ENCODE results near the gene LINC00632.

The LINC00632 gene

GRCh38 chrX:140775211-140775610, 65.7 kb downstream of the LINC00632 start:
- Histone ChIP-seq H3K27me3 (peaks cover 59 to 89% (median 84%) of the 10 kb centered on the region in 11 experiments), H3K4me1 (no peaks in the 10 kb centered on the region), H3K36me3 (no peaks in the 10 kb centered on the region), H3K9ac (no peak overlapping the region), H3K4me3 (no peak overlapping the region), H3K9me3 (replicated peaks in 1 of 11) (peaks cover 0 to 6% (median 0%) of the 10 kb centered on the region in 11 experiments; a peak in 4 of 22 replicates), H3K27ac (no peak overlapping the region), H3K4me2 (no peak overlapping the region), H4K20me1 (no peaks in the 10 kb centered on the region)
- no peak for TF ChIP-seq Cebpa-rat (IDR thresholded peaks at IDR 0.05)

GRCh38 chrX:140776320-140776719, 66.8 kb downstream of the LINC00632 start:
- H3K27ac ChIP-seq: no peak overlapping the region
- H3K9ac ChIP-seq: no peak overlapping the region
- H3K27me3 ChIP-seq: peaks cover 68 to 92% (median 88%) of the 10 kb centered on the region in 11 experiments
- no peak for TF ChIP-seq Cebpa-rat (IDR thresholded peaks at IDR 0.05)
- H3K4me1 ChIP-seq: no peaks in the 10 kb centered on the region
- no peak overlapping the region for H3K4me3 ChIP-seq
- peaks cover 0 to 6% (median 0%) of the 10 kb centered on the region in 11 experiments; a peak in 4 of 22 replicates for H3K9me3 ChIP-seq (replicated peaks in 1 of 11)
- no peaks in the 10 kb centered on the region for H3K36me3 ChIP-seq
- H4K20me1 ChIP-seq: no peaks in the 10 kb centered on the region
- H3K4me2 ChIP-seq: no peak overlapping the region

GRCh38 chrX:140794642-140795041, 85.1 kb downstream of the LINC00632 start:
- Histone ChIP-seq H3K36me3 (no peaks in the 10 kb centered on the region), H3K4me2 (no peak overlapping the region), H3K27ac (no peak overlapping the region), H4K20me1 (no peaks in the 10 kb centered on the region; a peak in 1 of 22 replicates), H3K27me3 (peaks cover 45 to 94% (median 86%) of the 10 kb centered on the region in 11 experiments), H3K9ac (no peak overlapping the region), H3K9me3 (replicated peaks in 1 of 11) (peaks cover 0 to 9% (median 4%) of the 10 kb centered on the region in 11 experiments; a peak in 7 of 22 replicates), H3K4me3 (no peak overlapping the region), H3K4me1 (no peaks in the 10 kb centered on the region)
- TF ChIP-seq Cebpa-rat (IDR thresholded peaks at IDR 0.05): no peak

GRCh38 chrX:140799216-140799615, 89.7 kb downstream of the LINC00632 start:
- TF ChIP-seq Cebpa-rat (IDR thresholded peaks at IDR 0.05): no peak
- Histone ChIP-seq H3K4me2 (no peak overlapping the region), H3K27me3 (peaks cover 36 to 80% (median 73%) of the 10 kb centered on the region in 11 experiments), H3K9me3 (replicated peaks in 1 of 11) (peaks cover 0 to 9% (median 4%) of the 10 kb centered on the region in 11 experiments; a peak in 8 of 22 replicates), H3K27ac (no peak overlapping the region), H3K4me3 (no peak overlapping the region), H3K4me1 (no peaks in the 10 kb centered on the region), H3K9ac (no peak overlapping the region), H3K36me3 (no peaks in the 10 kb centered on the region), H4K20me1 (no peaks in the 10 kb centered on the region; a peak in 1 of 22 replicates)

- TF ChIP-seq Cebpa-rat (IDR thresholded peaks at IDR 0.05): no peak
- H3K36me3 ChIP-seq: no peaks in the 10 kb centered on the region
- H3K4me1 ChIP-seq: no peaks in the 10 kb centered on the region
- H3K27me3 ChIP-seq: peaks cover 36 to 79% (median 70%) of the 10 kb centered on the region in 11 experiments
- H3K9ac ChIP-seq: no peak overlapping the region
- peaks cover 11 to 36% (median 24%) of the 10 kb centered on the region in 11 experiments; a peak in 21 of 22 replicates for H3K9me3 ChIP-seq (replicated peaks in 1 of 11)
- H3K27ac ChIP-seq: no peak overlapping the region
- H3K4me3 ChIP-seq: no peak overlapping the region
- H4K20me1 ChIP-seq: no peaks in the 10 kb centered on the region; a peak in 1 of 22 replicates
- no peak overlapping the region for H3K4me2 ChIP-seq
Observed at GRCh38 chrX:140804292-140804691, 94.7 kb downstream of the LINC00632 start.

- TF ChIP-seq Cebpa-rat (IDR thresholded peaks at IDR 0.05): no peak
- Histone ChIP-seq H3K4me2 (peak overlapping the region in 7 of 11 experiments; percentile 30 to 52 (median 42); a peak in 15 of 22 replicates), H3K27me3 (peaks cover 66 to 95% (median 86%) of the 10 kb centered on the region in 11 experiments), H3K9ac (no peak overlapping the region), H3K36me3 (no peaks in the 10 kb centered on the region), H3K9me3 (replicated peaks in 1 of 11) (peaks cover 23 to 40% (median 30%) of the 10 kb centered on the region in 11 experiments), H4K20me1 (peaks cover 0 to 6% (median 0%) of the 10 kb centered on the region in 11 experiments; a peak in 3 of 22 replicates), H3K4me1 (peaks cover 0 to 15% (median 8%) of the 10 kb centered on the region in 10 experiments; a peak in 13 of 20 replicates), H3K4me3 (no peak overlapping the region), H3K27ac (no peak overlapping the region)
Observed at GRCh38 chrX:140815868-140816267, 106.3 kb downstream of the LINC00632 start.

GRCh38 chrX:140817943-140818342, 108.4 kb downstream of the LINC00632 start:
- Histone ChIP-seq H3K4me2 (no peak overlapping the region), H3K4me1 (peaks cover 0 to 20% (median 8%) of the 10 kb centered on the region in 10 experiments; a peak in 13 of 20 replicates), H3K9me3 (replicated peaks in 1 of 11) (peaks cover 3 to 20% (median 12%) of the 10 kb centered on the region in 11 experiments; a peak in 19 of 22 replicates), H3K4me3 (no peak overlapping the region), H3K27me3 (peaks cover 80 to 96% (median 92%) of the 10 kb centered on the region in 11 experiments), H3K9ac (no peak overlapping the region), H3K27ac (no peak overlapping the region), H4K20me1 (peaks cover 0 to 6% (median 0%) of the 10 kb centered on the region in 11 experiments; a peak in 3 of 22 replicates), H3K36me3 (no peaks in the 10 kb centered on the region)
- TF ChIP-seq Cebpa-rat (IDR thresholded peaks at IDR 0.05): no peak

GRCh38 chrX:140821280-140821679, 111.7 kb downstream of the LINC00632 start:
- Histone ChIP-seq H3K4me3 (no peak overlapping the region), H3K36me3 (no peaks in the 10 kb centered on the region), H3K9ac (no peak overlapping the region), H3K27ac (no peak overlapping the region), H4K20me1 (peaks cover 0 to 6% (median 0%) of the 10 kb centered on the region in 11 experiments; a peak in 3 of 22 replicates), H3K9me3 (replicated peaks in 1 of 11) (no peaks in the 10 kb centered on the region; a peak in 1 of 22 replicates), H3K4me1 (peaks cover 0 to 19% (median 7%) of the 10 kb centered on the region in 10 experiments; a peak in 11 of 20 replicates), H3K27me3 (peaks cover 81 to 97% (median 92%) of the 10 kb centered on the region in 11 experiments), H3K4me2 (no peak overlapping the region)
- no peak for TF ChIP-seq Cebpa-rat (IDR thresholded peaks at IDR 0.05)

GRCh38 chrX:140822184-140822583, 112.6 kb downstream of the LINC00632 start:
- no peak overlapping the region for H3K9ac ChIP-seq
- peaks cover 0 to 16% (median 4%) of the 10 kb centered on the region in 10 experiments; a peak in 6 of 20 replicates for H3K4me1 ChIP-seq
- H3K9me3 ChIP-seq (replicated peaks in 1 of 11): no peaks in the 10 kb centered on the region; a peak in 1 of 22 replicates
- H3K27me3 ChIP-seq: peaks cover 84 to 97% (median 92%) of the 10 kb centered on the region in 11 experiments
- H3K4me2 ChIP-seq: no peak overlapping the region
- peaks cover 0 to 6% (median 0%) of the 10 kb centered on the region in 11 experiments; a peak in 3 of 22 replicates for H4K20me1 ChIP-seq
- H3K4me3 ChIP-seq: no peak overlapping the region
- no peak for TF ChIP-seq Cebpa-rat (IDR thresholded peaks at IDR 0.05)
- H3K27ac ChIP-seq: no peak overlapping the region
- H3K36me3 ChIP-seq: no peaks in the 10 kb centered on the region

Data from BLaER1 treated with 17β-estradiol and CSF1 and Interleukin-3, amounts not matched to agents 10 nM and 100 nM (cell line).